T-helper 1 cell treated with Interleukin-12 subunit alpha and Interleukin-12 subunit beta and Interleukin-4 antibody, amounts not matched to agents 30 μg/mL and 1 μg/mL, for 36 hours (primary cell): Measurements from ENCODE around the gene UGT2A1.
"Not testable (repeated sequence)": the region's sequence is repeated elsewhere in the genome, so short reads cannot be mapped to it uniquely, and the experiment has no call there.

ENCODE experiments used
- H3K27ac Mint-ChIP-seq: one replicate; pipeline ENCODE4 v1.8.0; 2021; ENCODE audit warnings: mild to moderate bottlenecking, mixed read lengths
- H3K27me3 Mint-ChIP-seq: one replicate; pipeline ENCODE4 v1.8.0; 2021; ENCODE audit warnings: low read depth, mixed read lengths
- H3K36me3 Mint-ChIP-seq: one replicate; pipeline ENCODE4 v1.8.0; 2021; ENCODE audit warnings: low read depth, mixed read lengths
- H3K4me1 Mint-ChIP-seq: one replicate; pipeline ENCODE4 v1.8.0; 2021; ENCODE audit warnings: low read depth, mixed read lengths
- H3K4me3 Mint-ChIP-seq: one replicate; pipeline ENCODE4 v1.8.0; 2021; ENCODE audit warnings: mild to moderate bottlenecking, moderate library complexity, mixed read lengths
- H3K9me3 Mint-ChIP-seq: one replicate; pipeline ENCODE4 v1.8.0; 2021; ENCODE audit warnings: mixed read lengths

The UGT2A1 gene

GRCh38 chr4:69653147-69653546 lies at the start of gene UGT2A1:
Gene UGT2A1, minus strand, starts transcription at chr4:69653247. Its CDS starts 5,603 bp downstream, at chr4:69647644.
- H3K27ac Mint-ChIP-seq, result no peak within 1 kb of the TSS
- no peaks in the 10 kb centered on the region for H3K9me3 Mint-ChIP-seq
- no peaks in the 10 kb centered on the region for H3K4me1 Mint-ChIP-seq
- no peak within 1 kb of the TSS for H3K4me3 Mint-ChIP-seq
- no peaks in the 10 kb centered on the region for H3K36me3 Mint-ChIP-seq
- H3K27me3 Mint-ChIP-seq, result no peaks in the 10 kb centered on the region

- H3K27ac Mint-ChIP-seq, result no peak overlapping the region
Observed at GRCh38 chr4:69702201-69702600, 49.2 kb upstream of the UGT2A1 start.

DNA sequence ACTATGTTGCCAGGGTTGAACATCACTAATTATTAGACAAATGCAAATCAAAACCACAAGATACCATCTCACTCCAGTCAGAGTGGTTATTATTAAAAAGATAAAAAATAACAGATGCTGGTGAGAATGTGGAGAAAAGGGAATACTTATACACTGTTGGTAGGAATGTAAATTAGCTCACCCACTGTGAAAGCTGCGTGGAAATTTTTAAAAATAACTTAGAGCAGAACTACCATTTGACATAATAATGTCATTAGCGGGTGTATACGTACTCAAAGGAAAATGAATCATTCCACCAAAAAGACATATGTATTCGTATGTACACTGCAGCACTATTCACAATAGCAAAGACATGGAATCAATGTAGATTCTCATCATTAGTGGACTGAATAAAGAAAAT lies 48.6 kb upstream of the UGT2A1 start:
- peaks cover 5% of the 10 kb centered on the region for H3K9me3 Mint-ChIP-seq
- H3K4me1 Mint-ChIP-seq, result no peaks in the 10 kb centered on the region
- no peak overlapping the region for H3K27ac Mint-ChIP-seq
- H3K36me3 Mint-ChIP-seq, result no peaks in the 10 kb centered on the region
- no peak overlapping the region for H3K4me3 Mint-ChIP-seq
- H3K27me3 Mint-ChIP-seq, result no peaks in the 10 kb centered on the region

More at GRCh38 chr4:69702201-69702600, 49.2 kb upstream of the UGT2A1 start:
- Mint-ChIP-seq H3K4me3 (no peak overlapping the region), H3K36me3 (no peaks in the 10 kb centered on the region), H3K27me3 (no peaks in the 10 kb centered on the region), H3K9me3 (peaks cover 5% of the 10 kb centered on the region), H3K4me1 (no peaks in the 10 kb centered on the region)

GRCh38 chr4:69697536-69698242 lies 44.6 kb upstream of the UGT2A1 start:
- no peak overlapping the region for H3K27ac Mint-ChIP-seq
- no peaks in the 10 kb centered on the region for H3K36me3 Mint-ChIP-seq
- H3K9me3 Mint-ChIP-seq, result peaks cover 5% of the 10 kb centered on the region
- H3K27me3 Mint-ChIP-seq, result no peaks in the 10 kb centered on the region
- no peaks in the 10 kb centered on the region for H3K4me1 Mint-ChIP-seq
- H3K4me3 Mint-ChIP-seq, result no peak overlapping the region

GRCh38 chr4:69689599-69689998 lies 36.6 kb upstream of the UGT2A1 start:
- Mint-ChIP-seq H3K9me3 (no peaks in the 10 kb centered on the region), H3K27ac (no peak overlapping the region), H3K36me3 (no peaks in the 10 kb centered on the region), H3K27me3 (peaks cover 3% of the 10 kb centered on the region), H3K4me3 (no peak overlapping the region), H3K4me1 (no peaks in the 10 kb centered on the region)

DNA sequence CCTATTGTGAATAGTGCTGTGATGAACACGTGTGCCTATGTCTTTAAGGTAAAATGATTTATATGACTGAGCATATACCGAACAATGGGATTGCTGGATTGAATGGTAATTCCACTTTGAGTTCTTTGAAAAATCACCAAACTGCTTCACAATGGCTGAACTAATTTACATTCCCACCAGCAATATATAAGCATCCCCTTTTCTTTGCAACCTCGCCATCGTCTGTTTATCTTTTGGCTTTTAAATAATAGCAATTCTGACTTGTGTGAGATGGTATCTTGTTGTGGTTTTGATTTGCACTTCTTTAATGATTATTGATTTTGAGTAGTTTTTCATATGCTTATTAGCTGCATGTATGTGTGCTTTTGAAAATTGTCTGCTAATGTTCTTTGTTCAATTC lies 31.8 kb upstream of the UGT2A1 start:
- H3K27ac Mint-ChIP-seq, result no peak overlapping the region
- H3K4me3 Mint-ChIP-seq, result no peak overlapping the region
- H3K4me1 Mint-ChIP-seq, result no peaks in the 10 kb centered on the region
- no peaks in the 10 kb centered on the region for H3K36me3 Mint-ChIP-seq
- H3K27me3 Mint-ChIP-seq, result peaks cover 6% of the 10 kb centered on the region
- no peaks in the 10 kb centered on the region for H3K9me3 Mint-ChIP-seq

DNA sequence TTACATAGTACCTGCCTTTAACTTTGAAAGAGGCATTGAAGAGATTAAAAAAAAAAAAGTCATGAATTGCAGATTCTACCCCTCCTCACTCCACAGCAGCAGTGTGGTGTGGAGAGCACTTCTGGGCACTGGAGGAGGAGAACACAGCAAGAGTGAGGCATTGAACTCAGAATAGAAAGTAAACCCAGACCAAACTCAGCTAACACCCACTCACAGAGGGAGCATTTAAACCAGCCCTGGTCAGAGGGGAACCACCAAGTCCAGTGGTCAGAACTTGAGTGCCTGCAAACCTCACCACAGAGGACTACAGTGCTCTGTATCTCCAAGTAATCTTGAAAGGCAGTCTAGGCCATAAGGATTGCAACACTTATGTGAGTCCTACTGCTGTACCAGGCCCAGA lies 15.6 kb upstream of the UGT2A1 start:
- Mint-ChIP-seq H3K36me3 (no peaks in the 10 kb centered on the region), H3K4me1 (no peaks in the 10 kb centered on the region), H3K27ac (no peak overlapping the region), H3K9me3 (peaks cover 2% of the 10 kb centered on the region), H3K27me3 (peaks cover 9% of the 10 kb centered on the region), H3K4me3 (no peak overlapping the region)

GRCh38 chr4:69664009-69664408 lies 11.0 kb upstream of the UGT2A1 start:
- H3K9me3 Mint-ChIP-seq, result peaks cover 16% of the 10 kb centered on the region
- H3K4me1 Mint-ChIP-seq, result peaks cover 22% of the 10 kb centered on the region
- not testable (repeated sequence) for H3K27ac Mint-ChIP-seq, H3K27me3 Mint-ChIP-seq, H3K4me3 Mint-ChIP-seq, H3K36me3 Mint-ChIP-seq

GRCh38 chr4:69661130-69661803 lies 8.2 kb upstream of the UGT2A1 start:
- not testable (repeated sequence) for H3K36me3 Mint-ChIP-seq, H3K27me3 Mint-ChIP-seq
- Mint-ChIP-seq H3K4me1 (peaks cover 22% of the 10 kb centered on the region), H3K27ac (peak overlapping the region; percentile 15), H3K4me3 (peak overlapping the region; percentile 17), H3K9me3 (peaks cover 16% of the 10 kb centered on the region)

- Mint-ChIP-seq H3K4me1 (peaks cover 22% of the 10 kb centered on the region), H3K36me3 (peaks cover 2% of the 10 kb centered on the region), H3K27ac (no peak overlapping the region)
Observed at GRCh38 chr4:69658133-69658532, 5.1 kb upstream of the UGT2A1 start.

GRCh38 chr4:69656653-69657158 lies 3.7 kb upstream of the UGT2A1 start:
- no peaks in the 10 kb centered on the region for H3K27me3 Mint-ChIP-seq
- peaks cover 2% of the 10 kb centered on the region for H3K36me3 Mint-ChIP-seq
- H3K27ac Mint-ChIP-seq, result no peak overlapping the region
- H3K4me1 Mint-ChIP-seq, result peaks cover 19% of the 10 kb centered on the region
- no peak overlapping the region for H3K4me3 Mint-ChIP-seq
- H3K9me3 Mint-ChIP-seq, result peaks cover 3% of the 10 kb centered on the region

More at GRCh38 chr4:69658133-69658532, 5.1 kb upstream of the UGT2A1 start:
- Mint-ChIP-seq H3K27me3 (no peaks in the 10 kb centered on the region), H3K9me3 (peaks cover 10% of the 10 kb centered on the region), H3K4me3 (no peak overlapping the region)

GRCh38 chr4:69650872-69651271 lies 2.2 kb downstream of the UGT2A1 start:
- no peak overlapping the region for H3K4me3 Mint-ChIP-seq
- no peaks in the 10 kb centered on the region for H3K9me3 Mint-ChIP-seq
- no peaks in the 10 kb centered on the region for H3K27me3 Mint-ChIP-seq
- H3K4me1 Mint-ChIP-seq, result no peaks in the 10 kb centered on the region
- H3K27ac Mint-ChIP-seq, result no peak overlapping the region
- no peaks in the 10 kb centered on the region for H3K36me3 Mint-ChIP-seq

DNA sequence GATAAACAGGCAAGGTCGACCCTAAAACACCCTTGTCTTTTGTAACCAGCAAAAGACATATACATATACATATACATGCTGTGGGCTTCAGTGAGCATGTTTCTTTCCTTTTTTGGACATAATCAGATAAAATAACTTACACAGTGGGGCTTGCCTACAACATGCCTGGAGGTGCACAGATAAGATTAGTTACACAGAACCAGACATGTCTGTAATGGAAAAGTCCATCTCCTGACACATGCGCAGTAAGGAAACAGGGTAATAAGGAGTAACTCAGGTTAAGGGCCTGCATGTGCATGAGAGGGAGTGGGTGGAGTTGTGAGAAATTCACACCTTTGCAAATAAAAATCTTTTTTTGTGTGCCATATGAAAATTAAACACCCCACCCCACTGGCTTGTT lies 3.4 kb downstream of the UGT2A1 start:
- no peaks in the 10 kb centered on the region for H3K9me3 Mint-ChIP-seq
- no peaks in the 10 kb centered on the region for H3K36me3 Mint-ChIP-seq
- H3K27ac Mint-ChIP-seq, result no peak overlapping the region
- no peaks in the 10 kb centered on the region for H3K4me1 Mint-ChIP-seq
- no peaks in the 10 kb centered on the region for H3K27me3 Mint-ChIP-seq
- H3K4me3 Mint-ChIP-seq, result no peak overlapping the region

DNA sequence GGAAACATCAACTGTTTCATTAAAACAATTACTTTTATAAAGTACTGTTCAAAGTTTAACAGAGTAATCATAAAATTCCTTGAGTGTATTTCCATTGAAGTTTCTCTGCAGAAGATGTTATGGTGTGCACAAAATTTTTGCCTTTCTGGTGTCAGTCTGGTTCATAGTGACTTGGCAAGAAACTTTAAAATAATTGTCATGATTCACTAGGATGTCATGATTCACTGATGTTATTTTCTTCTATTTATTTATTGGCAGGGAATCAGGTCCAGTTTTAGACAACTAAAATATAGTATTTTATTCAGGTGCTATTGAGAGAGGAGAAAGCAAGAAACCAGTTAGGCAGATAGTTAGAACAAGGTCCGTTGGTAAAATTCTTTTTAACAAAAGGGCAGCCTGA lies 3.8 kb downstream of the UGT2A1 start:
- Mint-ChIP-seq H3K9me3 (no peaks in the 10 kb centered on the region), H3K36me3 (no peaks in the 10 kb centered on the region), H3K4me1 (no peaks in the 10 kb centered on the region), H3K27ac (no peak overlapping the region), H3K4me3 (no peak overlapping the region), H3K27me3 (no peaks in the 10 kb centered on the region)

DNA sequence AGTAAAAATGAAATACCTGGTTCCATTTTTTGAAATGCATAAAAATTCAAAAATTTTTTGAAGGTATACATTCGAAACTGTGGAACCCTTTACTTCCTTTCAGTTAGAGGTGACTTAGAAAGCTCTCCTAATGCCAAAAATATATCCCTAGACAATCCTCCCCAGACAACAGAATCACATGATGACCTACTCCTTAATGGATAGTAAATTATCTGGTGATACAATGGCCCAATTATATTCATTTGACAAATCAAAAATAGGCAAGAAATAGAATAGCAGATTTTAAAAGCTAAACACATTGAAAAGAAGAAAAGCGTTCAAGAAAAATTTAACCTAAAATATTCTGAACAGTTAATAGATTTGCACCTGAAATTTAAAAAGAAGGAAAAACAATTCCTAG lies 10.1 kb downstream of the UGT2A1 start:
- H3K4me1 Mint-ChIP-seq, result no peaks in the 10 kb centered on the region
- H3K27ac Mint-ChIP-seq, result no peak overlapping the region
- H3K27me3 Mint-ChIP-seq, result peaks cover 5% of the 10 kb centered on the region
- H3K4me3 Mint-ChIP-seq, result no peak overlapping the region
- no peaks in the 10 kb centered on the region for H3K36me3 Mint-ChIP-seq
- H3K9me3 Mint-ChIP-seq, result no peaks in the 10 kb centered on the region
